ENCODE data around the gene CEP152.
"Not testable (repeated sequence)": the region's sequence is repeated elsewhere in the genome, so short reads cannot be mapped to it uniquely, and the experiment has no call there.

CEP152 gene

GRCh38 chr15:48810414-48811324, at the start of gene CEP152:
CEP152 (minus strand) TSS chr15:48811069; CDS start chr15:48805649, 5,420 bp downstream.
- DNase-seq (ENCODE audit: low read depth), result peak; percentile 100

GRCh38 chr15:48859426-48859825, 48.6 kb upstream of the CEP152 start:
- no peak for DNase-seq (ENCODE audit: low read depth)

- DNase-seq (ENCODE audit: low read depth), result peak; percentile 77
Measured at GRCh38 chr15:48858401-48858800, 47.5 kb upstream of the CEP152 start.

- DNase-seq (ENCODE audit: low read depth), result no peak
Measured at GRCh38 chr15:48856942-48857341, 46.1 kb upstream of the CEP152 start.

- peak; percentile 92 for DNase-seq (ENCODE audit: low read depth)
Measured at GRCh38 chr15:48855501-48856440, 44.9 kb upstream of the CEP152 start.

- DNase-seq (ENCODE audit: low read depth), result not testable (repeated sequence)
Measured at GRCh38 chr15:48854434-48854833, 43.6 kb upstream of the CEP152 start.

- no peak for DNase-seq (ENCODE audit: low read depth)
Measured at GRCh38 chr15:48851956-48852355, 41.1 kb upstream of the CEP152 start.

- DNase-seq (ENCODE audit: low read depth), result no peak
Measured at GRCh38 chr15:48850648-48851047, 39.8 kb upstream of the CEP152 start.

- DNase-seq (ENCODE audit: low read depth), result no peak
Measured at GRCh38 chr15:48845123-48845522, 34.3 kb upstream of the CEP152 start.

- DNase-seq (ENCODE audit: low read depth), result no peak
Measured at GRCh38 chr15:48842501-48842900, 31.6 kb upstream of the CEP152 start.

GRCh38 chr15:48834756-48835155, 23.9 kb upstream of the CEP152 start:
- no peak for DNase-seq (ENCODE audit: low read depth)

GRCh38 chr15:48833526-48834239, 22.8 kb upstream of the CEP152 start:
- DNase-seq (ENCODE audit: low read depth), result no peak

GRCh38 chr15:48832648-48833047, 21.8 kb upstream of the CEP152 start:
- no peak for DNase-seq (ENCODE audit: low read depth)

GRCh38 chr15:48828906-48829305, 18.0 kb upstream of the CEP152 start:
- no peak for DNase-seq (ENCODE audit: low read depth)

- DNase-seq (ENCODE audit: low read depth), result no peak
Measured at GRCh38 chr15:48828471-48828870, 17.6 kb upstream of the CEP152 start.

GRCh38 chr15:48825075-48825474, 14.2 kb upstream of the CEP152 start:
- DNase-seq (ENCODE audit: low read depth), result no peak

- DNase-seq (ENCODE audit: low read depth), result no peak
Measured at GRCh38 chr15:48823706-48824105, 12.8 kb upstream of the CEP152 start.

GRCh38 chr15:48823237-48823636, 12.4 kb upstream of the CEP152 start:
- DNase-seq (ENCODE audit: low read depth), result peak; percentile 12

- no peak for DNase-seq (ENCODE audit: low read depth)
Measured at GRCh38 chr15:48814286-48814685, 3.4 kb upstream of the CEP152 start.

- no peak for DNase-seq (ENCODE audit: low read depth)
Measured at GRCh38 chr15:48811325-48811958, 573 bp upstream of the CEP152 start.

GRCh38 chr15:48806151-48806550, 4.7 kb downstream of the CEP152 start:
- DNase-seq (ENCODE audit: low read depth), result no peak

- DNase-seq (ENCODE audit: low read depth), result no peak
Measured at GRCh38 chr15:48805591-48805990, 5.3 kb downstream of the CEP152 start.

Data from amniotic epithelial cell (primary cell).